HPDE6-E6E7 (cell line): Measurements from ENCODE around the gene SLC30A10.
"Not testable (repeated sequence)": the region's sequence is repeated elsewhere in the genome, so short reads cannot be mapped to it uniquely, and the experiment has no call there.

Experiments used
- DNase-seq: peaks from one replicate; pipeline ENCODE4 v3.0.0; 2011; ENCODE audit warnings: missing footprints; ENCODE audit errors: extremely low spot score

SLC30A10 gene

DNA sequence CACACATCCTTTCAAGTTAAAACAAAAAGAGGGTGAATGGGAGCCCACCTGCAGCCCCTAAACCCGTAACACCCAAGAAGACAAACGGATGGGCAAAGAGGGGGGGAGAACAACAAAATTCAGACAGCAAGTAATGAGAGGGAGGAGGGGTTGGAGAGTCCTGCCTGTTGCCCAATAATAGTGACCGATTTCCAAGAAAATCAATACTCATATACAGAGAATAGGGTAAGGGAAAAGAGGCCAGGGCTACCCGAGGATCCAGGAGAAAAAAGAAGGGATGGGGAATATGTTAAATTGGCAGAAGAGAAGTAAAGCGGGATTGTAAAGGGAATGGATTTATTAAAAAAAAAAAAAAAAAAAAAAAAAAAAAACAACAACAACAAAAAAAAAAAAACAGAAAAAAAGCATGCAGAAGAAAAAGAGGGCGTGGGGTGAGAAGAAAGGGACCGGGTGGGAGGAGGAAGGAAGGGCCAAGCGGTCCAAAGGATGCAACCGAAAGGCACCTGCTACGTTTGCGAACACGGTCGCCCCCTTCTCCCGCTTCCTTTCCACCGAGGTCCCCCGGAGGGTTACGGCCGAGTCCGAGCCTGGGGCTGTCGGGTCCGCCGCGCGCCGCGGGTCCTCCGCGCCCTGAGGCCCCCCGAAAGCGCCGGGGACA lies 930 bp downstream of the SLC30A10 start:
- no peak for DNase-seq

DNA sequence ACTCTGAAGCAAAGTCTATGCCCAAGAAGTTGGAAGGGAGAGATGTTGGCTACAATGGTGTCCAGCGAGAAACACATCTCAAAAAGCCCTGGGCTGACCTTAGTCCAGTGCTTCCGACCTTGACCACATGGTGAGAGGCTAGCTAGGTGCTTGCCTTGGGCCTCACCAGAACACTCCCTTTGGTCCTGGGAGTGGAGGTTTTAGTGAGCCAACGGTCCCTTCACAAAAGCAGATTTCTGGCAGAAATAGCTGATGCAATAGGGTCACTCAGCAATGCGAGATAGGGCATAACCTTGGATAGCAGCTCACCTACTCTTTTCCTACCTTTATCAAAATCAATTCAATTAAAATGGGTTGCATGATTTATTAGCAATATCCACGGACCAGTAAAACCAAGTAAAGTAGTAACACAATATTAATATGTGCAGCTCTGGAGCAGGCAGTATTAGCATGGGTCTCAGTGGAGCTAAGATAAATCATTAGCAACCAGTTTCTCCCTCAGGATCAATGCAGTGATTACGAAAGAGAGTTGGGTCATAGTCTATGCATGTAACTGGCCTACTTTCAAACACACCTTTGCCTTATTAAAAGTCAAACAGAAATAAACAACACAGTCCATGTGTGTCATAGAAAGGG lies 1.9 kb downstream of the SLC30A10 start:
- no peak for DNase-seq

DNA sequence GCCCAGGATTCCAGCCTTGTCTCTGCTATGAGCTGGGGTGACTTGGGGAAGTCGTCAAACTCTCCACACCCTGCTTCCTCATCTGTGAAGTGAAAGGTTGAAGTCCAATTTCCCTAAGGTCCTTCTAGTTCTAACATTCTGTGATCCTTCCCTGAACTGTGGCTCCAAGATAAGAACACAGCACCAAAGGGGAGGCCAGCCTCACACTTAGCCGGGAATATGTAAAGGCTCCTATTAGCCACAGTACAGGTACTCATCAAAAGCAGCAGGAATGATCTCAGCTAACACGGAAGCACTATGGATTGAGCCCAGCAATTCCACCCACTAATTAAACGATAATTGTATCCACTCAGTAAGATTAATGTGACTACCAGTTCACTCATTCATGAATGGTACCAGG lies 4.0 kb downstream of the SLC30A10 start:
- DNase-seq = no peak

DNA sequence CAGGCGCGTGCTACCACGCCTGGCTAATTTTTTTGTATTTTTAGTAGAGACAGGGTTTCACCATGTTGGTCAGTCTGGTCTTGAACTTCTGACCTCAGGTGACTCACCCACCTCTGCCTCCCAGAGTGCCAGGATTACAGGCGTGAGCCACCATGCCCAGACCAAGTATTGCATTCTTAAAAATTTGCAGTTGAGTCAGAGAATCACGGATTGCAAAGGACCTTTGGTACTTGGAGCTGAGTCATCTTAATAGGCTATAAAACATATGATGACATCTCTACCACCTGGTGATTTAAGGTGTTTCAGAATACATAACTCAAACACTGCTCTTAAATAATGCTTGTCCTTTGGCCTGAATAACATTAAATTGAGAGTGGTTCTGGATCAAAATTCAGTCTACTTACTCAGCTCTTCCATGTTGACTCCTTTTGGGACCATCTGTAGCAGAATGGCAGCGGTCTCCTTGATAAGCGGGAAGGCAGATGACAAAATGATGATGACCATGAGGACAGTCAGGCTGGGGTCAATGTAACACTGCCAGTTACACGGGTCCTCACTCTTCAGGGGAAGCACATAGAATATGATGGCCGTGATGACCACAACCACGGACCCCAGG lies 10.4 kb downstream of the SLC30A10 start:
- no peak for DNase-seq

DNA sequence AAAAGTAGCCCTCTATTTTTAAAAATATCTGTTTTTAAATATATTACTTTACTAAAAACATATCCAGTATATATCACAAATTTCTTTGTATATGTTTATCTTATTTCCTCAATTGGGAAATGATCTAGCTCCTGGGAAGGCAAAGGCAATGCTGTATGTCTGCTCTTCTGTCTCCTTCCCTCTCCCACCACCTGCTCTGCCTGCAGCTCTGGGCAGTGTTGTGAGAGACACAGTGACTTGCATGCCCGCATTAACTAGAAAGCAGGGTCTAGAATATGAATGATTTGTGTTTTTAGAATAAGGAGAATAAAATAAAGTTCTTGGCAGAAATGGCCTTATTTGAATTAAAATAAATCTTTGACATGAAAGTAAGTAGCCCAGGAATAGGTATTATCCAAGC lies 11.1 kb downstream of the SLC30A10 start:
- no peak for DNase-seq

DNA sequence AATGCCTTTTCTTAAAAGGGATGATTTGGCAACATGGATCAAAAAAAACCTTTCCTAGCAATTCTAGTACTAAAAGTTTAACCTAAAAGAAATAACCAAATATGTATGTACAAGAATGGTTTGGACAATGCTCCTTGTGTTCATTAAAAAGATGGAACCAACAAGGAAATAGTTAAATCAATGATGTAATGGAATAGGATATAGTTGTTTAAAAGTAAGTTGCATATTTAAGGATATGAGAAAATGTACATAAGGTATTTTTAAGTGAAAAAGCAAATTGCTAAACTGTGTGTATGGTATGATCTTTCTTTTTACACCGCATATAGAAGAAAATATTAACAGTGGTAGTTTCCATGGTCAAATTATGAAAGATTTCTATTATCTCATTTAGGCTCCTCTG lies 12.1 kb downstream of the SLC30A10 start:
- DNase-seq = no peak

DNA sequence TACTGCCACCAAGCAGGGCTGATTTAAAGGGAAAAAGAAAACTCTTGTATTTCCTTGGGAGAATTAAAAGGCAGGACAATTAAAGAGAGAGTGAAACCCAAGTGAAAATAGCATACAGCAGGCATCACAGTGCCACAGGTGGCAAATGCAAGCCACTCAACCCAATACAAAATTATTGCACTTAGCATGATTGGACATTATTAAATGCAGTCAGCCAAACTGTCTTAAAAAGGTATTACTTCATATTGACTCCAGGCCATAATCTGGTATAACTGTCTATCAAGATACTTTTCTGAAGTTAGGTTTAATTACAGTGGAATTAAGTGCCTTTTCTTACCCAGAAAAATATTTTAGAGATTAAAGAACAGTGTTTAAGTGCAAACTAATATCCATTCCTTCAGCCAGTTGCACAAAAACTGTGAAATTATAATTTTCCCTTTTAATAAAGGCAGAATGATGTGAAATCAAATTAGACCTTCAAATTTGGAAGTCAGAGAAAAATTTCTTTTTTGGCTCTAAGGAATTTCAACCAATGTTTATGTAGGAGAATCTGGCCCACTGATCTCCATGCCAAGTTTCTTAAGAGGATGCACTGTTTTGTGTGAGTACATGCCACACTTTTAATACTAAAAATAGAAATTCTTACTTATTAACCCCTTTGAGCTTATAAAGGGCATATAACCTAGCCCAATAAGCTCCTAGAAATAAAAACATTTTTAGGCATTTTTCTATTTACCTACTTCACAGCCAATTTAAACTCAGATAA lies 15.2 kb downstream of the SLC30A10 start:
- DNase-seq = no peak

DNA sequence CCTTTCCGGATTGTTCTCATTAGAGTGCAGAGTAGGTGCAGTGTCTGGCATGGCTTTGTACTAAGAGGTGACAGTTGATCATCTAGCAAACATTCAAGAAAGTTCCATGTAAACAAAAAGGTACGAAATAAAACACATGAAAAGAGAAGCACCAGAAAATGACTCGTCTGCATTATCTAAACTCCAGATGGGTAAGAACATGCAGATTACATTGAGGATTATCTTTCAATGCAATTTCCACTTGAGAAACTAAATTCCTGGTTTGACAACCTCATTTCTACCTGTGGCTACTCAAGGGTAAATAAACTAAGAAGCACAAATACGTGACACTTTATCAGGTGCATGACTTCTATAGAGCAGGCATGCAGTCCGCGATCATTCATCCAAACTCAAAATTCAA lies 17.6 kb downstream of the SLC30A10 start:
- no peak for DNase-seq

DNA sequence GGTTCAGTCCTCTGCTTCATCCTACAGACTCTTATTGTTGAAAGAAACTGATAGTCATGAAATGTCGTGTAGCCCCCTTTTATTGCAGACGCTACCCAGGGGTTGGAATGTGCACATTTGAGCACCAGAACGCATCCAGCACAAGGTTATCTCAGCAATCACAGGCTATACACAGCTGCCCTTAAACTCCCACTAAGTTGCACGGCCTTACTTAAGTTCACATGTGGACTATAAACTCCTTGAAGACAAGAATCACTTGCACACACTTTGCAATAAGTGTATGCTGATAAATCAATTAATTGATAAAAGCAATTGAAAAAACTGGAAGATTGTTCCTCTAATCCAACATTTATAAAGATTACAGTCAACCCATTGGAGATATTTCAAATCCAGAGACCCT lies 18.9 kb downstream of the SLC30A10 start:
- DNase-seq = no peak

DNA sequence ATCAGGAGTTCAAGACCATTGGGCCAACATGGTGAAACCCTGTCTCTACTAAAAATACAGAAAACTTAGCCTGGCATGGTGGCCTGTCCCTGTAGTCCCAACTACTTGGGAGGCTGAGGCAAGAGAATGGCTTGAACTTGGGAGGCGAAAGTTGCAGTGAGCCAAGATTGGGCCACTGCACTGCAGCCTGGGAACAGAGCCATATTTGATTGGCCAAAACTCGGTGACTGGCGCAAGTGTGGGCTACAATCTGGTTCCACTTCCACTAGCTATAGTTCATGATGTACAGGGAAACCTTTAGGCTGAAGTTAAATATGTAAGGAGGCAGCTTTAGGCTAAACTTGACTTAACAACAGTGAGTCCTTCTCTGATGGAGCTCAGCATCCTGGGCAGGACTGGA lies 20.2 kb downstream of the SLC30A10 start:
- DNase-seq = no peak

DNA sequence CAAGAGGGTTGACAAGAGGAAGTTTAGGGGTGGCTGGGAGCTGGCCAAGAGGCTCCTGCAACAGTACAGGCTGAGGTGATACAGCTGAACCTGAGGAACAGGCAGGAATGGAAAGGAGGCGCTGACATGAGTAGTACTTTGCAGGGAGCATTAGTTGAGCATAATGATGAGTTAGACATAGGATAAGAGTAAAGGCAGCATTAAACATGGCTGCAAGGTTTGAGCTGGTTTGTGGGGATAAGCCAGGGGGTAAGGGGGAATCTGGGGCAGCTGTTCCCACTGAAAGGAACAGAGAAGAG lies 20.6 kb downstream of the SLC30A10 start:
- no peak for DNase-seq

DNA sequence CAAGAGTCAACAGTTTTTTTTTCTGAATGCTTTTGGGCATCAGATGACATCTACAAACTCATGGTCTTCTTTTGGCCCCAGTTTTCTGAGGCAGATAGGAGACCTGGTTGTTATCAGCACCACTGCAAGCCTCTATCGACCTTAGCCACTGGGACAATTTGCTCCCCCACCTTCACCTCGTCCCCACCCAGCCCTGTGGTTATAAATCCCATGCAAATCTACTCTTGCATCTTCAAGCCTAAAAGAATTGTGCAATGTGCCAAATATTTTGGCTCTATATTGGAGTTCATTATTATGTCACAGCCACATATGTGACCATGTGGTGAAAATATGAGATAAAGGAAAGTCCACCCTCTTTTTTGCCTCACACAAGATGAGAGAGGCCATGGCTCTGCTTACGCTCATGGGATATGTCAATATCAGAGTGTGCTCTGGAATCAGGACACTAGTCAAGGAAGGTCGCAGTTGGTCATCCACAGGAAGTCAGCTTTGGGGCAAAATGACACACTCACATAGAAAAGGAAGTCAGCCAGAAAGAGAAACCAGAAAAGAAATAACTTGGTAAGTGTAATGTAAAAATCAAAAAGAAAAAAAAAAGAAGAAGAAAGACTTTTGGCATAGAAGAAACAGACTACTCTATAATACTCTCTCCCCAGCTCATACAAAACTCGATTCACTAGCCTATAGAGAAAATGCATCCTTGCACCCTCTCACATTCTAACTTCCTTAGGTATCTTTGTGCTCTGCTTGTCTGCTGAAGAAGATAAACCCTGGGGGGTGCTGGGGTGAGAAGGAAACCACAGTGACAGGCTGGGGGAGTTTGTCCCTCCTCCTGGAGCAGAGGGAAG lies 21.2 kb downstream of the SLC30A10 start:
- no peak for DNase-seq

DNA sequence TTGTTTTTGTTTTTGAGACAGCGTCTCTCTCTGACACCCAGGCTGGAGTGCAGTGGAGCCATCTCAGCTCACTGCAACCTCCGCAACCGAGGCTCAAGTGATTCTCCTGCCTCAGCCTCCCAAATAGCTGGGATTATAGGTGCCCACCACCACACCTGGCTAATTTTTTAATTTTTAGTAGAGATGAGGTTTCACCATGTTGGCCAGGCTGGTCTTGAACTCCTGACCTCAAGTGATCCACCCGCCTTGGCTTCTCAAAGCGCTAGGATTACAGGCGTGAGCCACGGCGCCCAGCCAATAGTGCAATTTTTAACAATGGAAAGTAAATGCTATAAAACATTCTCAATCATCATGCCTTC lies 21.8 kb downstream of the SLC30A10 start:
- DNase-seq = not testable (repeated sequence)

DNA sequence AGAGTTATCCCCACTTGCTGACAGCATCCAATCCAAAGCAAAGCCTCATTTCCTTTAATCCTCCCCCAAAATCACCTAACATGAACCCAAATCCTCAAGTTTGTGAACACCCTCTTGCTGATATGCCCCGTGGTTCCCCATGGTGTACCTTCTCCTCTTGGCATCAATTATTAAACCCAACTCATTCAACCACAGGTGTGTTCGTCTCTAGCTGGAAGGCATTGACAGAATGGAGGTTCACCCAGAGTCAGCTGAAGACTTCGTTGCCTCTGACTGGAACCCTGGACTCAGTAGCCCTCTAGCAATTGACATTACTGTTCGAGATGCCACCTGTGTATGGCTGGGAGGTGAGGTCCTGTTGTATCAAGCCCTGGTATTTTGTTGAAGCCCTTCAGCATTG lies 22.8 kb downstream of the SLC30A10 start:
- DNase-seq = no peak

DNA sequence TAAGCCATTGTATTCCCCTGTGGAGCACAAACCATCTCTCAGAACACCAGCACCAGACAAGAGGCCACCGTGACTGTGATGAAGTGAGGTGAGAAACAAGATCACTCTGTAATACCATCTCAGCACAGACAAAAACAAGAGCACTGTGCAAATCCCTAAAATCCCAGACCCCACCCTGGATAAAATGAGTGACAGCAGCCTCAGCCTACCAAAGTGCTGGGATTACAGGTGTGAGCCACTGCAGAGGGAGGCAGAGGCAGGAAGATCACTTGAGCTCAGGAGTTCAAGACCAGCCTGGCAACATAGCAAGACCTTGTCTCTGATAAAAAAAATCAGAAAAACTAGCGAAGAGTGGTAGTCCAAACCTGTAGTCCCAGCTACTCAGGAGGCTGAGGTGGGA lies 23.4 kb downstream of the SLC30A10 start:
- DNase-seq = no peak

DNA sequence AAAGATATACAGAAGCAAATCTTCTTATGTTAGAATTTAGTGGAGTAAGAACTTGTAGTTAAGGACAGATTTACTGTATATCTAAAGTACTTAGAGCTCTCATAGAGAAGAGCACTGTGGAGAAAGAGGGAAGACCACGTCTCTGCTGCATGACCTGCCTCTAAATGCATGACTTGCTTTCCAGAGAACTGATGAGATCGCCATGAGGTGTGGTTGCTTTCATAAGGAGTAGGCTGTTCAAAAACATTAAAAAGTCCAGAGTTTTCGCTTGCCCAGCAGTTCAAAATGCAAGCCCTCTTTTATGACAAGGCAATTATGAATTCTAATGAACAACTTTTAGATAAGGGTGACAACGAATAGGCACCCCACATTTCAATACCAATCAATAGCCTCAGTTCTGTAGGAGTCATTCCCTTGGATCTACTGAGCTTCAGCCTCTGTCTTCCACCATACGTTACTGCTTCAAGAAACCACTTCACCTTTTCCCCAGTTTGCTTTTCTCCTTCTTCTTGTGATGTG lies 24.9 kb downstream of the SLC30A10 start:
- no peak for DNase-seq

DNA sequence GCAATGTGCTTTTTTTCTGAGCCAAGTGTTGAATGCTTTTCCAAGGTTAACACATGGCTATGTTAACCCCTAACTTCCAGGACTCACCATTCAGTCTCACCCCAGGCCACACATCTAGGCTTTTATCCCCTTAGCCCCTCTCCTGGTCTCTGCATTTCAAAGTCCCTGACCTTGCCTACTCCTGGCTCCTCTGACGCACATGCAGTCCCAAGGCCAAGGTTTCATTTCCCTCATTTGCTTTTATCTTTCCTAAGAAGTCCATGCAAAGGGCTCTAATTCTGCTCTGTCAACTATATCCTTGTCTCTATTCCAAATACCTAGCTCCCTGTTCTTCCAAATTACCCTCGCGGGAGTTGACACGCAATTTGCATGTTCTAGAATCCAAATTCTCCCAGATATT lies 25.4 kb downstream of the SLC30A10 start:
- no peak for DNase-seq

DNA sequence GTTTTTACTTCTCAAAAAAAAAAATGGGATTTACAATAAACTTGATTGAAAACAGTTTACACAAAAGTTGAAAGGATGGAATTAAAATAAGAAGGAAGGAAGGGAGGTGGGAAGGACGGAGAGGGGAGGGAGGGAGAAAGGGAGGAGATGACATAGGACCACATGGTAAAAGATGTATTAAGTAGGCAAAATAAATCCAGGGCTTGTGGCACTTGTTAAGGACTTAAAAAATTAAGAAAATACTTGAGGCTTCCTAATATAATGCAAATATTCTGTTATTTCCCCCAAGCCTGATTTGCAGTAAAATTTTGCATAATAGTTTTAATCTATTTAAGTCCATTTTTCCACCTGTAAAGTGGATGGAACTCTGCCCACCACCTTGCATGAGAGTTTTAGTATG lies 27.5 kb downstream of the SLC30A10 start:
- no peak for DNase-seq

DNA sequence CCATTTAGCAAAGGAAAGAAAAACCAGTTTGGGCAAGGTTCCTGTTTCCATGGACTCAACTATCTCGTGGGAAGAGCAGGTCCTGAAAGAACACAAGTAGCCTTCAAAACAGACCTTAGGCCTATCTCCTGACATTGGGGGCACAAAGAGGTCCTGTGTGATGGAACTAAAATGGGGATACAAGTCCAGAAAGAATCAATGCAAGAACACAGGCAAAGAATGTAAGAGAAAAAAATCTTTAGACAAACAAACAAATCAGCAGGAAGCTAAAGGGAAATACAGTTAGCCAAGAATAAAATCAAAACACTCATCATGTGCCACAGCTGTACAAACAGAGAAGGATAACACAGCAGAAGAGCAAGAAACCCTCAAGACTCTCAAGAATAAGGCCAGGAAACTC lies 28.2 kb downstream of the SLC30A10 start:
- DNase-seq = no peak

DNA sequence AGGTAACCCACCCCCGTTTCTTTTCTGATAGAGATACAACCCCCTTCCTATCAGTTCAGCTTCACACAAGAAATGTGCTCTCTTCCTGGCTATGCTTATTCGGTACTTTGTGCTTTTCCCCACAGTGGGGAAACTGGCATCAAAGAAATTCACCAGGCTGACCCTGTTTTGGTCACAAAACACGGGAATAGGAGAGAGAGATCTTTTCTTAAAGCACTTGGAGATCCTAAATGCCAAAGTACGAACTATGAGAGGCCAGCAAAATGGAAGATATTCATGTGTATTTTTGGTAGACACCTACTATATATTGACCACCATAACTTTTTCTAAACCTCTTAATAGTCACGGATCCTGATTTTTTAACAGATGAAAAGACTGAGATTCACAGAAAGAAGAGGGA lies 30.0 kb downstream of the SLC30A10 start:
- no peak for DNase-seq

DNA sequence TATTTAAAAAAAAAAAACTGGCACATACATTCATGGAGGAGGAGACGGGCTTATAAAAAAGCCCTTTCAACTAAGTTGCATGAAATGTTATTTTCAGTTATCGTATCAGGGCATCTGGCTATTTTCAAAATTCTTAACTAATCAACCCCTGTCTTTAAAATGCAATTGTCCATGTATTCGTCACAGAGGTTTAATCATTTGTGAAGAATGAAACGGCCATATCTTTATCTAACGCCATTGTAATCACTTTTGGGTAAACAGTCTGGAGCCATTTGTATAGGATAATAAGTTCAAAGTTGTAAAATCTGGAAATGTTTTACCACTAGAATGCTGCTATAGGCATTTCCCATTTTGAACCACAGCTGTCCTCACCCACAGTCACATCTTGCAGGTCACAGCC lies 30.4 kb downstream of the SLC30A10 start:
- DNase-seq = no peak

DNA sequence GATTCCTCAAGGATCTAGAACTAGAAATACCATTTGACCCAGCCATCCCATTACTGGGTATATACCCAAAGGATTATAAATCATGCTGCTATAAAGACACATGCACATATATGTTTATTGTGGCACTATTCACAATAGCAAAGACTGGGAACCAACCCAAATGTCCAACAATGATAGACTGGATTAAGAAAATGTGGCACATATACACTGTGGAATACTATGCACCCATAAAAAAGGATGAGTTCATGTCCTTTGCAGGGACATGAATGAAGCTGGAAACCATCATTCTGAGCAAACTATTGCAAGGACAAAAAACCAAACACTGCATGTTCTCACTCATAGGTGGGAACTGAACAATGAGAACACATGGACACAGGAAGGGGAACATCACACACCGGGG lies 36.1 kb downstream of the SLC30A10 start:
- DNase-seq = not testable (repeated sequence)
